ENCODE results near the gene ATP2A1.
"Not testable (repeated sequence)": the region's sequence is repeated elsewhere in the genome, so short reads cannot be mapped to it uniquely, and the experiment has no call there.

ATP2A1 gene

DNA sequence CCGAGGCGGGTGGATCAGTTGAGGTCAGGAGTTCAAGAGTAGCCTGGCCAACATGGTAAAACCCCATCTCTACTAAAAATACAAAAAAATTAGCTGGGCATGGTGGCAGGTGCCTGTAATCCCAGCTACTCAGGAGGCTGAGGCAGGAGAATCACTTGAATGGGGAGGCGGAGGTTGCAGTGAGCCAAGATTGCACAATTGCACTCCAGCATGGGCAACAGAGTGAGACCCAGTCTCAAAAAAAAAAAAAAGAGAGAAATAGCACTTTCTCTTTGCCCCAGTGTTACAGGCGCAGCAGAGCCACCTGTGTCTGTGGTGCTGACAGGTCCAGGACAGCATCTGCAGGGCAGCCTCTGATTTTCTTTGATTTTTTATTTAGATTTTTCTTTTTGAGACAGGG lies 3.3 kb downstream of the ATP2A1 start:
- not testable (repeated sequence) for DNase-seq (ENCODE audit: low spot score)

- DNase-seq (ENCODE audit: low spot score), result no peak
These were observed 4.4 kb downstream of the ATP2A1 start for GRCh38 chr16:28882551-28883160.

DNA sequence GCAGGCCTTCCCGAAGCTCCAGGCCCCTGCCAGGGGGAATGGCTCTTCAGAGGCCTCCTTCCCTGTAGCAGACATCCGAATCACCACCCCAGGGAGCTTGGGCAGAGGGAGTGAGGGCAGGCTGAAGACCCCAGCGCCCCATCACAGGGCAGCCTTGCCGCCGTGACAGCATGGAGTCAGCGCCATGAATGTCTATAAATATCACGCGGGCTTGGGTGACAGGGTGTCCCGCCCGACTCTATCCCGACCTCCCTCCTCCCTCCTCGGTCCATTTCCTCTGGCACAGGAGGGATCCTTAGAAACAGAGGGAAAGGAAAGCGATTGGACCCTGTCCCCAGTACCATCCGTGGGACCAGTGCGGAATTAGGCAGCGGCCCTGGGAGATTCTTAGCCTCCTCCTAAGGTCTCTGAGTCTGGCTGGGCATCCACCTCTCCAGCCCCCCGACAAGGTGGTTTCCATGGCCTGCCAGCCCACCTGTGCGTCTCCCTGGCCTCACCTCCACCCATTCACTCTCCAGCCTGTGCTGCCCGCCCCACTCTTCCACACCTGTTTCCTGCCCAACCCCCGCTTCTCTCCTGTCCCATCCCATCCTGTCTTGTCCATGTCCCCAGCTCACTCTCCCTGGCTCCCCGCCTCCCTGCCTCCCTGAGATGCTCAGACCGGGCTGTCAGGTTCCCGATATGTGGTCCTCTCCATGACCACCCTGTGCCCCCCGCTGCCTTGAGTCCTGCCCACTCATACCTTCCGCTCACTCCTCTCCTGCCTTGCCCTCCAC lies 5.1 kb downstream of the ATP2A1 start:
- no peak for DNase-seq (ENCODE audit: low spot score)

- no peak for DNase-seq (ENCODE audit: low spot score)
These were observed 5.8 kb downstream of the ATP2A1 start for GRCh38 chr16:28884045-28884444.

DNA sequence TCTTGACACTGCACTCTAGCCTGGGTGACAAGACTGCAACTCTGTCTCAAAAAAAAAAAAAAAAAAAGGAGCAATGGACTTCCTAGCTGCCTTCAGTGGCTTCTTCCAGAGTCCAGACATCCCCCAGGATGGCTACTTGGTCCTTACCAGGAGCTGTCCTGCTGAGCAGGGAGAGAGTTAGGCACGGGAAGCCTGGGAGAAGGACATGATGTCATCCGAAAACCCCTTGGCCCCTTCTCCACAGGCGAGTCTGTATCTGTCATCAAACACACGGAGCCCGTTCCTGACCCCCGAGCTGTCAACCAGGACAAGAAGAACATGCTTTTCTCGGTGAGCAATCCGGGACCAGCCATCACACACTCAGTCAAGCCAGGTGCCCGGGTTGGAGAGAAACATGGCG lies 8.7 kb downstream of the ATP2A1 start:
- no peak for DNase-seq (ENCODE audit: low spot score)

GRCh38 chr16:28890355-28890754 lies 12.1 kb downstream of the ATP2A1 start:
- not testable (repeated sequence) for DNase-seq (ENCODE audit: low spot score)

- no peak for DNase-seq (ENCODE audit: low spot score)
These were observed 13.9 kb downstream of the ATP2A1 start for GRCh38 chr16:28891964-28892890.

DNA sequence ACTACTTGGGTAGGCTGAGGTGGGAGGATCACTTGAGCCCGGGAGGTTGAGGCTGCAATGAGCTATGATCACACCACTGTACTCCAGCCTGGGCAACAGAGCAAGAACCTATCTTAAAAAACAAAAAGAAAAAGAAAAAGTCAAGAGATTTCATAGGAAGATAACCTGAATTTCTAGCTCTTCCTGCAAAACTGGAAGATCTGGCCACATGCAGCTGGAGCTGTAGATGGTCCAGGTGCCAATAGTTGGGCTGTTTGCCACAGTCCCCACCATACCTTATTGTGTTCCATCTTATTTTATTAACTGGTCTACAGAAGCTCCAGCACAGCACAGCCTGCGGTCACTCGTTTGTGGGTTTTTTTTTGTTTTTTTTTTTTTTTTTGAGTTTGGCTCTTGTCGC lies 15.0 kb downstream of the ATP2A1 start:
- no peak for DNase-seq (ENCODE audit: low spot score)

DNA sequence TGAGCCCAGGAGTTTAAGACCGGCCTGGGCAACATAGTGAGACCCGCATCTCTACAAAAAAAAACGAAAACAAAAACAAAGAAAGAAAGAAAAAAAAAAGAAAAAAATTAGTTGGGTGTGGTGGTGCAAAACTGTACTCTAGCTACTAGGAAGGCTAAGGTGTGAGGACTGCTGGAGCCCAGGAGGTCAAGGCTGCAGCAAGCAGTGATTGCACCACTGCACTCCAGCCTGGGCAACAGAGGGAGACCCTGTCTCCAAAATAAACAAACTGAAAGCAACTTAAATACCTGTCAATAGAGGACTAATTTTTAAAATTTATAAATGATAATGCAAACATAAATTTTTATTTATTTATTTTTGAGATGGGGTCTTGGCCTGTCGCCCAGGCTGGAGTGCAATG lies 17.3 kb downstream of the ATP2A1 start:
- no peak for DNase-seq (ENCODE audit: low spot score)

GRCh38 chr16:28897826-28898225 lies 19.5 kb downstream of the ATP2A1 start:
- DNase-seq (ENCODE audit: low spot score), result no peak

DNA sequence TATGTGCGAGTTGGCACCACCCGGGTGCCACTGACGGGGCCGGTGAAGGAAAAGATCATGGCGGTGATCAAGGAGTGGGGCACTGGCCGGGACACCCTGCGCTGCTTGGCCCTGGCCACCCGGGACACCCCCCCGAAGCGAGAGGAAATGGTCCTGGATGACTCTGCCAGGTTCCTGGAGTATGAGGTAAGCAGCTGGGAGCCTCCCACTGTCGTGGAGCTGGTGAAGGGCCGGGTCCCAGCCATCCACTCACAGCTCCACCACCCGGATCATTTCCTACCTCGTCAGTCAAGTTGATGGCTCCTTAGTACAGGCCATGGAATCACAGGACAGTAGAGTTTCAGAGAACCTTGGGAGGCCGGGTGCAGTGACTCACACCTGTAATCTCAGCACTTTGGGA lies 20.0 kb downstream of the ATP2A1 start:
- DNase-seq (ENCODE audit: low spot score), result no peak

- no peak for DNase-seq (ENCODE audit: low spot score)
These were observed 20.7 kb downstream of the ATP2A1 start for GRCh38 chr16:28898942-28899341.

GRCh38 chr16:28899882-28900590 lies 21.7 kb downstream of the ATP2A1 start:
- no peak for DNase-seq (ENCODE audit: low spot score)

DNA sequence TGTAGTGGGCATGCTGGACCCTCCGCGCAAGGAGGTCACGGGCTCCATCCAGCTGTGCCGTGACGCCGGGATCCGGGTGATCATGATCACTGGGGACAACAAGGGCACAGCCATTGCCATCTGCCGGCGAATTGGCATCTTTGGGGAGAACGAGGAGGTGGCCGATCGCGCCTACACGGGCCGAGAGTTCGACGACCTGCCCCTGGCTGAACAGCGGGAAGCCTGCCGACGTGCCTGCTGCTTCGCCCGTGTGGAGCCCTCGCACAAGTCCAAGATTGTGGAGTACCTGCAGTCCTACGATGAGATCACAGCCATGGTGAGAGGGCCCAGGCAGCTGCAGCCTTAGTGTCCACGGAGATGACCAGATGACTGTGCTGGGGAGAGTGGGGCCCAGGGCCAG lies 22.3 kb downstream of the ATP2A1 start:
- DNase-seq (ENCODE audit: low spot score), result no peak

- no peak for DNase-seq (ENCODE audit: low spot score)
These were observed 23.6 kb downstream of the ATP2A1 start for GRCh38 chr16:28901862-28902261.

GRCh38 chr16:28902909-28903308 lies 24.6 kb downstream of the ATP2A1 start:
- DNase-seq (ENCODE audit: low spot score), result no peak

DNA sequence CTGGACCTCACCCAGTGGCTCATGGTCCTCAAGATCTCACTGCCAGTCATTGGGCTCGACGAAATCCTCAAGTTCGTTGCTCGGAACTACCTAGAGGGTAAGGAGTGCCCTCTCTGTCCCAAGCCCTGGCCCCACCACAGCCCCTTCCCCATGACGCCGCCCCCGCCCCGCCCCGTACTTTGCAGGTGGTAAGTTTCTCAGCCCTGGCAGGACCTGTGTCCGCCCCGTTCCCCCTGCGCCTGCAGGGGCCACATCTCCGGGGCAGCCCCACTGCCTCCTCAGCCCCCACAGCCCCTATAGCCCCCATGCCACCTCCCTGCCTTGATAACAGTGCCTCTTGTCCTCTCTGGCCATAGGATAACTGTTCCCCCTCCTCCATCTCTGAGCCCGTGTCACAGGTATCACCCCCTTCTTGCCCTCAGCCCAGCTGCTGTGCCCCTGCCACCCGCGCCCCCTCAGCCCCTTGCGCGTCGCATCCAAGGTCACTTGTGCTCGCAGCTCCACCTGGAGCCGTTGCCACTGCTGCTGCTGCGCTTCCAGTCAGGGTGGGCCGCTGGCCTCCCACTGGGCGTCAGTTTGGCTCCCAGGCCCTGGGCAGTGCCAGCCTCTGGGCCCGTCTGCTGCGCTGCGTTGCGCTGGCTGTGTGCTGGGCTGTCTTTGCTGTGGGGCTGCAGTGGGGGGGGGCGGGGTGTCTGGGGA lies 25.2 kb downstream of the ATP2A1 start:
- DNase-seq (ENCODE audit: low spot score), result no peak

DNA sequence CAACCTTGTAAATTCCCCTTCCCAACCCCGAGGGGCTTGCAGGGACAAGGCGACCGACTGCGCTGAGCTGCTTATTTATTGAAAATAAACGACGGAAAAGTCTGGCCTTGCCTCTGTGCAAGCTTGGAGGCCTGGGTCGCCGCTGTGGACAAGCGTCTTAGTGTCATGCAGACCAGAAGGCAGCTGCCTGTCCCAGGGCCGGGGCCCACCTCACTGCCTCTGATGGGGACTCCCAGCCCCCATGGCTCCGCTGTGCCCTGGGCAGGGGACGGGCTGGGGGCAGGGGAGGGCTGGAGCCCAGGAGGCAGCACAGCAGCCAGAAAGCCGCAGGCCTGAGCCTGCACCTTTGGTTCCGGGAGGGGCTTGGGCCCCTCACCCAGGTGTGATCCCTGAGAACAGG lies 26.1 kb downstream of the ATP2A1 start:
- no peak for DNase-seq (ENCODE audit: low spot score)

DNA sequence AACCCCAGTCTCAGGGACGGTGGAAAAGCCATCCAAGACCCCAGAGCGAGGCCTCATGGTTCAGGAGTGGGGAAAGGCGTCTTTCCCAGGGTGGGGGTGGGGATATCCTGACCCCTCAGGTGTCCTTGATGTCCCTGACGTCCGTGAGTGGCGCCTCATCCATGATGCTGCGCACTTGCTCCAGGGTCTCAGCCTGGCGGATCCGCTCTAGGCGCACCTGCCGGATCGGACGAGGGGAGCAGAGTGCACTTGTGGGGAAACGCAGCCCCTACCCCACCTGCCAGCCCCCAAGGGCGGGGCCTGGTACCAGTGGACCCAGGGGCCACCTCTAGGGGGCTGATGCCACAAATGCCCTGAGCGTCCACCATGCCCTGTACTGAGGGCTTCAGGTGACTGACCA lies 26.5 kb downstream of the ATP2A1 start:
- DNase-seq (ENCODE audit: low spot score), result no peak

DNA sequence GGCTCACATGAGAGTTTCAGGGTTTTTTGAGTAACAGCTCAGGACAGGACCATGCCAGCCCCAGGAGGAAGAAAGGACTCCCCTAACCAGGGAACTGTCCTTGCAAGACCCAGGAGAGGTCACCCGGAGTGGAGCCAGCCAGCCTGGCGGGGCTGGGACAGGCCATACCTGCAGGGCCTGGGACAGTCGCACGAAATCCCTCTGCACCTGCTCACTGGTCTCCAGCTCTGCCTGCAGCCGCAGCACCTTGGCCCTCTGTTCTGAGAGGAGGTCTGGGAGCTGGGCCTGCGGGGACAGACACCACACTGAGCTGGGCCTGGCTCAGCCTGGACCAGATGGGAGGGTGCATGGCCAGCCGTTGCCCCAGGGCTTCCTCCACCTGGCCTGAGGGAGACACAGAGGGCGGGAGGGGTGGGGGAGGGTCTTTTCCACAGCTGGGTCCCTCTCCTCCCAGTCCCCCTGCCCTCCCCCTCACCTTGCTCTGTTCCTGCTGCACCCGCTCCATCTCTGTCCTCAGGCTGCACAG lies 27.0 kb downstream of the ATP2A1 start:
- no peak for DNase-seq (ENCODE audit: low spot score)

GRCh38 chr16:28905800-28906372 lies 27.6 kb downstream of the ATP2A1 start:
- no peak for DNase-seq (ENCODE audit: low spot score)

Measured in ecto neural progenitor cell (in vitro differentiated cells).